Endothelial cell of umbilical vein (primary cell): ENCODE measurements around the gene NECTIN2.

Source experiments
- EZH2 ChIP-seq: IDR thresholded peaks from 2 replicates; pipeline ENCODE4 v1.6.1; 2012; ENCODE audit warnings: borderline replicate concordance, low read depth, mild to moderate bottlenecking, moderate library complexity, low read length, inconsistent platforms; ENCODE audit not compliant: severe bottlenecking
- FOS ChIP-seq: IDR thresholded peaks from 2 replicates; pipeline ENCODE4 v1.6.1; 2011; ENCODE audit warnings: mild to moderate bottlenecking, low read length, moderate library complexity, borderline replicate concordance; ENCODE audit not compliant: insufficient read depth
- JUN ChIP-seq: IDR thresholded peaks from 2 replicates; pipeline ENCODE4 v1.6.1; 2011; ENCODE audit warnings: borderline replicate concordance, low read depth; ENCODE audit not compliant: insufficient read length, insufficient read depth
- MYC ChIP-seq: IDR thresholded peaks from one replicate; pipeline ENCODE4 v1.6.1; 2011; ENCODE audit warnings: mild to moderate bottlenecking, low read depth, low read length
- POLR2A ChIP-seq: IDR thresholded peaks from 2 replicates; pipeline ENCODE4 v1.6.1; 2012; ENCODE audit warnings: low read depth, mild to moderate bottlenecking, control low read depth, low read length
- POLR2AphosphoS5 ChIP-seq: IDR thresholded peaks from 2 replicates; pipeline ENCODE4 v1.6.1; 2012; ENCODE audit warnings: low read depth, mild to moderate bottlenecking, control low read depth, low read length, moderate library complexity; ENCODE audit not compliant: insufficient read depth
- TF ChIP-seq, protein P1 (sequence below), 2 donors: IDR thresholded peaks; 1 replicate in 1 of 2; 2 replicates in 1 of 2; pipeline ENCODE4 v1.5.1; 2011; ENCODE audit warnings: low read length in 2 of 2, mild to moderate bottlenecking in 2 of 2, moderate library complexity in 2 of 2, control low read depth in 1 of 2, inconsistent platforms in 1 of 2, low read depth in 1 of 2; ENCODE audit not compliant: insufficient read depth in 1 of 2; ENCODE audit errors: extremely low read depth in 1 of 2
- TF ChIP-seq, protein P2 (sequence below): IDR thresholded peaks from 2 replicates; pipeline ENCODE4 v1.6.1; 2011; ENCODE audit not compliant: insufficient read depth, insufficient read length

DNA sequence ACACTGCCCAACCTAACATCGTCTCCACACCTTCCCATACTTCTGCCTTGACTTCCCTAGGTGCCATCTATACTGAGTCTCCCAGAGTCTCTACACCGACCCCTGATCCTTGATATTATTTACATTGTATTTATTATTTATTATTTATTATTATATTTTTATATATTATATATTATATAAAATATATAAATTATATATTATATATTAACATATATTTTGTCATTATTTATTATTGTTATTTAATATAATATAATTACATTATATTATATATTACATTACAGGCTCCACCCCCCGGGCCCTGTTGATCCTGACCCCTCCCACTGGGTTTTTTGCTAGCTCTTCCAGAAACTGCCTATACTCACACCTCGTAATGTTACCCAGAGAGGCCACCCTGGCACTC lies 26.6 kb downstream of the NECTIN2 start:
- no peak for TF ChIP-seq POLR2A
- TF ChIP-seq, protein P1, sequence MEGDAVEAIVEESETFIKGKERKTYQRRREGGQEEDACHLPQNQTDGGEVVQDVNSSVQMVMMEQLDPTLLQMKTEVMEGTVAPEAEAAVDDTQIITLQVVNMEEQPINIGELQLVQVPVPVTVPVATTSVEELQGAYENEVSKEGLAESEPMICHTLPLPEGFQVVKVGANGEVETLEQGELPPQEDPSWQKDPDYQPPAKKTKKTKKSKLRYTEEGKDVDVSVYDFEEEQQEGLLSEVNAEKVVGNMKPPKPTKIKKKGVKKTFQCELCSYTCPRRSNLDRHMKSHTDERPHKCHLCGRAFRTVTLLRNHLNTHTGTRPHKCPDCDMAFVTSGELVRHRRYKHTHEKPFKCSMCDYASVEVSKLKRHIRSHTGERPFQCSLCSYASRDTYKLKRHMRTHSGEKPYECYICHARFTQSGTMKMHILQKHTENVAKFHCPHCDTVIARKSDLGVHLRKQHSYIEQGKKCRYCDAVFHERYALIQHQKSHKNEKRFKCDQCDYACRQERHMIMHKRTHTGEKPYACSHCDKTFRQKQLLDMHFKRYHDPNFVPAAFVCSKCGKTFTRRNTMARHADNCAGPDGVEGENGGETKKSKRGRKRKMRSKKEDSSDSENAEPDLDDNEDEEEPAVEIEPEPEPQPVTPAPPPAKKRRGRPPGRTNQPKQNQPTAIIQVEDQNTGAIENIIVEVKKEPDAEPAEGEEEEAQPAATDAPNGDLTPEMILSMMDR (IDR thresholded peaks at IDR 0.05; ENCODE audit: extremely low read depth in 1 of 2, insufficient read depth in 1 of 2, low read depth in 1 of 2, low read length in 2 of 2): no peak
- TF ChIP-seq, protein P2, sequence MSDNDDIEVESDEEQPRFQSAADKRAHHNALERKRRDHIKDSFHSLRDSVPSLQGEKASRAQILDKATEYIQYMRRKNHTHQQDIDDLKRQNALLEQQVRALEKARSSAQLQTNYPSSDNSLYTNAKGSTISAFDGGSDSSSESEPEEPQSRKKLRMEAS: no peak
- TF ChIP-seq POLR2AphosphoS5: no peak
- no peak for TF ChIP-seq FOS
- TF ChIP-seq JUN: no peak
- no peak for TF ChIP-seq EZH2
- no peak for TF ChIP-seq MYC
